H1 (cell line): ENCODE data around the gene PPP1CC. TPM values are rescaled to one million over a fixed set of nuclear protein-coding genes. Genes with fewer than 3 reads are reported as not detected.

Experiments
- CTCF ChIA-PET: fragments of 300-600 bp; sonication (Branson Sonifier 250); formaldehyde crosslinking; loops from one replicate; lab custom pipeline; 2021; ENCODE audit not compliant: partially characterized antibody; lab: Charles Lee
- POLR2A ChIA-PET: fragments of 300-600 bp; sonication (Branson Sonifier 250); formaldehyde crosslinking; loops from one replicate; lab custom pipeline; 2021; ENCODE audit warnings: inconsistent platforms; ENCODE audit not compliant: partially characterized antibody; lab: Charles Lee
- DNase-seq, 2 experiments: peaks; one replicate each; pipeline versions ENCODE4 v3.0.0 to v3.0.0-alpha.2; 2010 to 2022; ENCODE audit warnings: low spot score in 2 of 2, low read depth in 1 of 2, mixed read lengths in 1 of 2
- FAIRE-seq: peaks from 2 replicates; lab custom pipeline; 2011; peaks lifted over from hg19 to GRCh38; lab: Jason Lieb, UNC
- H2AFZ ChIP-seq: 2 replicates; pipeline ENCODE4 v1.8.1; 2012; ENCODE audit warnings: low read length, inconsistent platforms
- H2AK5ac ChIP-seq: 2 replicates; pipeline ENCODE4 v1.6.1; 2013; ENCODE audit warnings: low read depth, low read length
- H2BK120ac ChIP-seq: replicated peaks from 2 replicates; pipeline ENCODE3; 2013; ENCODE audit warnings: low read depth, low read length, inconsistent platforms
- H2BK12ac ChIP-seq: 2 replicates; pipeline ENCODE4 v1.6.1; 2013; ENCODE audit warnings: low read depth, low read length
- H2BK15ac ChIP-seq: 2 replicates; pipeline ENCODE4 v1.6.1; 2013; ENCODE audit warnings: low read length
- H2BK20ac ChIP-seq: 2 replicates; pipeline ENCODE4 v1.6.1; 2013; ENCODE audit warnings: low read length
- H2BK5ac ChIP-seq: 2 replicates; pipeline ENCODE4 v1.6.1; 2013; ENCODE audit warnings: low read depth, low read length
- H3K14ac ChIP-seq: 2 replicates; pipeline ENCODE4 v1.6.1; 2013; ENCODE audit warnings: inconsistent platforms; ENCODE audit not compliant: insufficient read length
- H3K18ac ChIP-seq: 2 replicates; pipeline ENCODE4 v1.6.1; 2013; ENCODE audit warnings: low read length; ENCODE audit errors: extremely low read depth
- H3K23ac ChIP-seq: 2 replicates; pipeline ENCODE4 v1.6.1; 2013; ENCODE audit warnings: inconsistent platforms; ENCODE audit not compliant: insufficient read length
- H3K23me2 ChIP-seq: 2 replicates; pipeline ENCODE4 v1.6.1; 2013; ENCODE audit warnings: low read depth, low read length
- H3K27ac ChIP-seq: 2 replicates; pipeline ENCODE4 v1.6.1; 2011; ENCODE audit warnings: low read depth, low read length, inconsistent platforms
- H3K27me3 ChIP-seq, 4 experiments: replicated peaks in 1 of 4; 1 replicate in 1 of 4; 2 replicates in 3 of 4; pipeline versions ENCODE4 v1.6.1 to v1.8.1; 2011 to 2013; ENCODE audit warnings: low read length in 3 of 4, mild to moderate bottlenecking in 3 of 4, inconsistent platforms in 2 of 4, mixed read lengths in 2 of 4, moderate library complexity in 1 of 4; ENCODE audit not compliant: control insufficient read depth in 3 of 4, insufficient read depth in 3 of 4; ENCODE audit errors: extremely low read depth in 1 of 4
- H3K36me3 ChIP-seq, 4 experiments: 2 replicates each; pipeline versions ENCODE4 v1.6.1 to v1.8.1; 2011 to 2013; ENCODE audit warnings: mild to moderate bottlenecking in 4 of 4, low read length in 3 of 4, moderate library complexity in 2 of 4, control low read depth in 1 of 4, inconsistent platforms in 1 of 4; ENCODE audit not compliant: insufficient read depth in 4 of 4, control insufficient read depth in 2 of 4
- H3K4ac ChIP-seq: replicated peaks from 2 replicates; pipeline ENCODE3; 2013; ENCODE audit warnings: low read length, low read depth, mixed read lengths, inconsistent platforms; ENCODE audit not compliant: insufficient read length
- H3K4me1 ChIP-seq, 4 experiments: replicated peaks in 1 of 4; 1 replicate in 1 of 4; 2 replicates in 3 of 4; pipeline versions ENCODE4 v1.6.1 to v1.8.1; 2011 to 2013; ENCODE audit warnings: low read length in 3 of 4, inconsistent platforms in 2 of 4, mixed read lengths in 1 of 4; ENCODE audit not compliant: insufficient read depth in 4 of 4, control insufficient read depth in 3 of 4
- H3K4me2 ChIP-seq, 2 experiments: 2 replicates each; pipeline versions ENCODE4 v1.6.1 to v1.8.1; 2011 to 2013; ENCODE audit warnings: low read depth in 2 of 2, low read length in 2 of 2, control low read depth in 1 of 2, inconsistent platforms in 1 of 2, mild to moderate bottlenecking in 1 of 2; ENCODE audit not compliant: insufficient read depth in 1 of 2
- H3K4me3 ChIP-seq, 4 experiments: fragments of 200-600, 300-600 bp in 1 of 4; sonication (generic), shearing (Covaris generic), sonication (Bioruptor Twin) in 1 of 4; 2 replicates each; pipeline versions ENCODE4 v1.5.1 to v1.8.1; 2011 to 2016; ENCODE audit warnings: low read length in 4 of 4, low read depth in 3 of 4, control low read depth in 2 of 4, inconsistent platforms in 2 of 4, mild to moderate bottlenecking in 2 of 4, mixed read lengths in 1 of 4, moderate library complexity in 1 of 4; ENCODE audit not compliant: insufficient read depth in 2 of 4; ENCODE audit errors: extremely low read depth in 1 of 4
- H3K56ac ChIP-seq: replicated peaks from 2 replicates; pipeline ENCODE3; 2013; ENCODE audit warnings: low read depth, mild to moderate bottlenecking, mixed read lengths, low read length, inconsistent platforms; ENCODE audit not compliant: insufficient read length
- H3K79me1 ChIP-seq: 2 replicates; pipeline ENCODE4 v1.6.1; 2013; ENCODE audit warnings: low read depth, low read length, control low read depth
- H3K79me2 ChIP-seq, 2 experiments: 2 replicates each; pipeline versions ENCODE4 v1.6.1 to v1.8.1; 2012 to 2013; ENCODE audit warnings: low read length in 2 of 2, mild to moderate bottlenecking in 2 of 2, inconsistent platforms in 1 of 2; ENCODE audit not compliant: insufficient read depth in 2 of 2, control insufficient read depth in 1 of 2
- H3K9ac ChIP-seq, 4 experiments: replicated peaks in 1 of 4; 1 replicate in 1 of 4; 2 replicates in 3 of 4; pipeline versions ENCODE4 v1.6.1 to v1.8.1; 2011 to 2013; ENCODE audit warnings: low read depth in 3 of 4, low read length in 3 of 4, control low read depth in 2 of 4, mild to moderate bottlenecking in 2 of 4, moderate library complexity in 2 of 4, inconsistent platforms in 1 of 4; ENCODE audit errors: extremely low read depth in 1 of 4
- H3K9me3 ChIP-seq, 2 experiments: 2 replicates each; pipeline versions ENCODE4 v1.6.1 to v1.8.1; 2012 to 2013; ENCODE audit warnings: mild to moderate bottlenecking in 2 of 2, moderate library complexity in 2 of 2, control low read depth in 1 of 2, inconsistent platforms in 1 of 2, low read depth in 1 of 2, low read length in 1 of 2, mixed read lengths in 1 of 2; ENCODE audit not compliant: insufficient read depth in 2 of 2
- H4K20me1 ChIP-seq, 2 experiments: replicated peaks in 1 of 2; 2 replicates each; pipeline versions ENCODE3 to v1.8.1; 2011 to 2013; ENCODE audit warnings: inconsistent platforms in 2 of 2, low read length in 2 of 2, mild to moderate bottlenecking in 1 of 2; ENCODE audit not compliant: insufficient read depth in 2 of 2, control insufficient read depth in 1 of 2
- H4K5ac ChIP-seq: 2 replicates; pipeline ENCODE4 v1.6.1; 2013; ENCODE audit warnings: low read length, low read depth, mixed read lengths, inconsistent platforms; ENCODE audit not compliant: insufficient read length
- H4K8ac ChIP-seq: 2 replicates; pipeline ENCODE4 v1.8.0; 2013; ENCODE audit warnings: mild to moderate bottlenecking, moderate library complexity, low read length, inconsistent platforms; ENCODE audit not compliant: insufficient read depth; ENCODE audit errors: extremely low read depth
- H4K91ac ChIP-seq: replicated peaks from 2 replicates; pipeline ENCODE3; 2013; ENCODE audit warnings: low read length, mixed read lengths, inconsistent platforms; ENCODE audit not compliant: insufficient read length
- ASH2L ChIP-seq: fragments of 200-600, 300-600 bp; sonication (generic); IDR thresholded peaks from one replicate; pipeline ENCODE4 v1.7.1; 2017; ENCODE audit warnings: low read length
- ATF2 ChIP-seq: IDR thresholded peaks from 2 replicates; pipeline ENCODE4 v1.6.1; 2012; ENCODE audit warnings: low read length, inconsistent platforms
- CTCF ChIP-seq, 3 experiments: IDR thresholded peaks; 1 replicate in 2 of 3; 2 replicates in 1 of 3; pipeline versions ENCODE4 v1.5.1 to v1.6.1; 2011; ENCODE audit warnings: low read length in 3 of 3, mild to moderate bottlenecking in 3 of 3, inconsistent platforms in 2 of 3, low read depth in 1 of 3, moderate library complexity in 1 of 3; ENCODE audit not compliant: insufficient read depth in 1 of 3; ENCODE audit errors: control extremely low read depth in 1 of 3
- FOSL1 ChIP-seq: IDR thresholded peaks from 2 replicates; pipeline ENCODE4 v1.6.1; 2011; ENCODE audit warnings: mild to moderate bottlenecking, low read depth, low read length, moderate library complexity; ENCODE audit not compliant: insufficient read depth
- MAFK ChIP-seq: IDR thresholded peaks from 2 replicates; pipeline ENCODE4 v1.6.1; 2012; ENCODE audit warnings: low read depth, mild to moderate bottlenecking, improper control_type of control experiment, low read length
- WGBS, 2 experiments: shearing (Covaris generic) in 1 of 2; methylation state at CpG; one replicate each; pipeline versions ENCODE4 v1.1.6 to v1.1.7; 2013 to 2015; ENCODE audit warnings: low lambda C conversion rate in 2 of 2, mixed read lengths in 2 of 2, inconsistent platforms in 1 of 2, low coverage in 1 of 2, missing lambda C conversion rate in 1 of 2; ENCODE audit not compliant: insufficient replicate concordance in 2 of 2, insufficient coverage in 1 of 2, insufficient read length in 1 of 2; ENCODE audit errors: extremely low coverage in 1 of 2, missing lambda C conversion rate in 1 of 2; 5-methylcytosine and 5-hydroxymethylcytosine counted together
- polyA plus RNA-seq, 7 experiments: library from polyadenylated mRNA; depleted of rRNA in 3 of 7; stranded (reverse) in 5 of 7; unstranded in 2 of 7; fragments of >200 nt in 5 of 7; fragments of 200-250 nt in 2 of 7; gene quantifications; 1 replicate in 5 of 7; 2 replicates in 1 of 7; 4 replicates in 1 of 7; pipeline versions ENCODE4 v1.2.1 to v1.2.3, GENCODE V29; 2011 to 2013; ENCODE audit warnings: missing spikeins in 2 of 7, mixed read lengths in 2 of 7
- total RNA-seq: library from RNA; stranded (reverse); fragmentation: NEBNext Ultra II Directional; extraction: Animal tissue kit (Norgen Biotek cat#: 25700); gene quantifications from 2 replicates; pipeline ENCODE4 v1.2.1, GENCODE V29; 2021

The PPP1CC gene
- total and polyA plus RNA-seq, 2 of the 8 experiments (the other 6 are each of a cell fraction or from before 2014, with no cell fraction given): 193 to 350 TPM

GRCh38 chr12:110680032-110680431 is 62.7 kb downstream of the PPP1CC start:
- CTCF ChIA-PET: interaction anchor here (1.4 kb wide), 1 partner anchor 78 kb away, joined by 5 read pairs; no protein-coding TSS in a partner anchor

More at GRCh38 chr12:110680032-110680431, 62.7 kb downstream of the PPP1CC start:
- Histone ChIP-seq H2BK12ac (no peak overlapping the region), H3K27ac (no peak overlapping the region), H3K4me3 (no peak overlapping the region), H3K27me3 (no peaks in the 10 kb centered on the region), H3K9me3 (no peaks in the 10 kb centered on the region), H2BK15ac (no peak overlapping the region), H2AK5ac (no peak overlapping the region), H4K20me1 (no peaks in the 10 kb centered on the region), H3K36me3 (no peaks in the 10 kb centered on the region), H2BK120ac (no peak overlapping the region), H3K4ac (no peak overlapping the region), H3K23ac (no peak overlapping the region), H3K9ac (no peak overlapping the region), H3K23me2 (0 out of 2 replicates have a peak, but pooled peaks cover 2% of the 10 kb centered on the region), H3K79me1 (no peaks in the 10 kb centered on the region; the same call in 1 of the 2 replicates), H3K18ac (no peak overlapping the region), H3K4me1 (no peaks in the 10 kb centered on the region), H4K8ac (no peak overlapping the region), H3K14ac (no peak overlapping the region), H2BK20ac (no peak overlapping the region), H4K91ac (no peak overlapping the region), H3K79me2 (no peaks in the 10 kb centered on the region), H3K56ac (no peak overlapping the region), H2BK5ac (no peak overlapping the region), H4K5ac (no peak overlapping the region), H2AFZ (no peak overlapping the region), H3K4me2 (no peak overlapping the region)
- WGBS, 2 experiments: 89% methylated on average over 1 of the region's 1 CpG; no CpG with 5 or more reads in 1 of the 2 experiments
- TF ChIP-seq CTCF (IDR thresholded peaks at IDR 0.05; ENCODE audit: control extremely low read depth in 1 of 3, insufficient read depth in 1 of 3, low read depth in 1 of 3, low read length in 3 of 3) (no peak), ATF2 (no peak), MAFK (no peak), FOSL1 (no peak), ASH2L (no peak)
- DNase-seq (no peak), FAIRE-seq (no peak)
- POLR2A ChIA-PET: interaction anchor here (0.7 kb wide), 1 partner anchor 10 kb away, joined by 4 read pairs; the partner anchor contains the start of gene HVCN1
